Upper lobe of right lung (tissue), 1 donor: ENCODE measurements around the gene FCRL3. TPM values are rescaled to one million over a fixed set of nuclear protein-coding genes. Genes with fewer than 3 reads are reported as not detected.

Experiments
- ATAC-seq: fragments of 200-7000 bp; cut with Tn5 transposase; one replicate; pipeline ENCODE4 v1.9.1; 2020; ENCODE audit warnings: mild to moderate bottlenecking, moderate library complexity
- DNase-seq: peaks from one replicate; pipeline ENCODE4 v3.0.0-alpha.2; 2020
- H3K27ac ChIP-seq: fragments of 200-600 bp; one replicate; pipeline ENCODE4 v1.8.0; 2022
- H3K27me3 ChIP-seq: fragments of 200-600 bp; one replicate; pipeline ENCODE4 v1.8.0; 2022; ENCODE audit warnings: mild to moderate bottlenecking
- H3K36me3 ChIP-seq: fragments of 200-600 bp; one replicate; pipeline ENCODE4 v1.8.0; 2022
- H3K4me1 ChIP-seq: fragments of 200-600 bp; one replicate; pipeline ENCODE4 v1.8.0; 2022
- H3K4me3 ChIP-seq: fragments of 200-600 bp; one replicate; pipeline ENCODE4 v1.8.0; 2022; ENCODE audit warnings: mild to moderate bottlenecking
- H3K9me3 ChIP-seq: fragments of 200-600 bp; one replicate; pipeline ENCODE4 v1.8.0; 2022
- intact Hi-C: fragments of 100-400 bp; cut with DNase I; formaldehyde crosslinking; loops from one replicate; pipeline ENCODE4 v1.11.0; 2022
- total RNA-seq: library from RNA; stranded (reverse); fragmentation: NEBNext Ultra II Directional; extraction: Animal tissue kit (Norgen Biotek cat#: 25700); gene quantifications from one replicate; pipeline ENCODE4 v1.2.1, GENCODE V29; 2021
- TF ChIP-seq, protein P1 (sequence below): fragments of 200-600 bp; IDR thresholded peaks from one replicate; pipeline ENCODE4 v1.8.0; 2022; ENCODE audit warnings: antibody characterized with exemption
- donor health status: DM: no; HTN: yes; CAD: no; lungs with severe emphysema.

Gene FCRL3
- total RNA-seq, 1 donor from 2014 or later = 0.67 TPM

DNA sequence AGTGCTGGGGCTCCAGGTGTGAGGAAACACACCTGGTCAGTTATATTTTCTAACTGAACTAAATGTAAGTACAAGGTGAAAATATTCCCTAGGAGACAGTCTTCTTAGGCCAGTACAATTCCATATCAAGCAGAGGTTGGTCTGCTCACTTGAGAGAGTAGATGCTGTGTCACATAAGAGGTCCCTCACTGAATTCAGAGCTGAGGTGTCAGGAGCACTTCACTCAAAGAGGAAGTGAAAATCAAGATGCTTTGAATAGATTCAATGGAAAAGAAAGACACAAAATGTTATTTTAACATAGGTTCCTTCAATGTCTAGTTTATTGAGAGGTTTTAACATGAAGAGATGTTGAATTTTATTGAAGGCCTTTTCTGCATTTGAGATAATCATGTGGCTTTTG, 4.3 kb upstream of the FCRL3 start:
- ATAC-seq (no peak), DNase-seq (no peak)
- Histone ChIP-seq H3K36me3 (no peaks in the 10 kb centered on the region), H3K4me3 (no peak overlapping the region), H3K27me3 (no peaks in the 10 kb centered on the region), H3K9me3 (no peaks in the 10 kb centered on the region), H3K27ac (no peak overlapping the region), H3K4me1 (no peaks in the 10 kb centered on the region)
- TF ChIP-seq, protein P1, sequence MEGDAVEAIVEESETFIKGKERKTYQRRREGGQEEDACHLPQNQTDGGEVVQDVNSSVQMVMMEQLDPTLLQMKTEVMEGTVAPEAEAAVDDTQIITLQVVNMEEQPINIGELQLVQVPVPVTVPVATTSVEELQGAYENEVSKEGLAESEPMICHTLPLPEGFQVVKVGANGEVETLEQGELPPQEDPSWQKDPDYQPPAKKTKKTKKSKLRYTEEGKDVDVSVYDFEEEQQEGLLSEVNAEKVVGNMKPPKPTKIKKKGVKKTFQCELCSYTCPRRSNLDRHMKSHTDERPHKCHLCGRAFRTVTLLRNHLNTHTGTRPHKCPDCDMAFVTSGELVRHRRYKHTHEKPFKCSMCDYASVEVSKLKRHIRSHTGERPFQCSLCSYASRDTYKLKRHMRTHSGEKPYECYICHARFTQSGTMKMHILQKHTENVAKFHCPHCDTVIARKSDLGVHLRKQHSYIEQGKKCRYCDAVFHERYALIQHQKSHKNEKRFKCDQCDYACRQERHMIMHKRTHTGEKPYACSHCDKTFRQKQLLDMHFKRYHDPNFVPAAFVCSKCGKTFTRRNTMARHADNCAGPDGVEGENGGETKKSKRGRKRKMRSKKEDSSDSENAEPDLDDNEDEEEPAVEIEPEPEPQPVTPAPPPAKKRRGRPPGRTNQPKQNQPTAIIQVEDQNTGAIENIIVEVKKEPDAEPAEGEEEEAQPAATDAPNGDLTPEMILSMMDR = no peak
- intact Hi-C loops = no loop called here

DNA sequence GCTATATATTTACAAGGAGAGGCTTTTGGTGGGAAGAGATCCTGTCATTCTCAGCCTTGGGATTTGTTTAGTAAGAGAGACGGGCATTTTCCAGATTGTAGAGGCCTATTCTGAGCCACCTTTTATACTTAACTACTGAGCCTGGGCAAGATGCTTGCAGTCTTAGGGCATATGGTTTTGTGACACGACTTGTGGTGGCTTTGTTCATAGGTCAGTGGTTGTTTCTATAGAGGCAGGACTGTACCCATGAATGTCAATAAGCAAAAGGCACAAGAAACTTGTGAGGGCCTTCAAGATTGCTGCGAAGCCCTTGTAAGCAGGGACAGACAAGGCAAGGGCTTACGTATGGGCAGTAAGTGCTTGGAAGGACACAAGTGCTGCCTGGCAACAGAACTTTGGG, 3.4 kb upstream of the FCRL3 start:
- TF ChIP-seq, protein P1 = no peak
- Histone ChIP-seq H3K4me3 (no peak overlapping the region), H3K4me1 (no peaks in the 10 kb centered on the region), H3K36me3 (no peaks in the 10 kb centered on the region), H3K27ac (no peak overlapping the region), H3K27me3 (peaks cover 7% of the 10 kb centered on the region), H3K9me3 (no peaks in the 10 kb centered on the region)
- ATAC-seq (no peak), DNase-seq (no peak)
- intact Hi-C loops = no loop called here

DNA sequence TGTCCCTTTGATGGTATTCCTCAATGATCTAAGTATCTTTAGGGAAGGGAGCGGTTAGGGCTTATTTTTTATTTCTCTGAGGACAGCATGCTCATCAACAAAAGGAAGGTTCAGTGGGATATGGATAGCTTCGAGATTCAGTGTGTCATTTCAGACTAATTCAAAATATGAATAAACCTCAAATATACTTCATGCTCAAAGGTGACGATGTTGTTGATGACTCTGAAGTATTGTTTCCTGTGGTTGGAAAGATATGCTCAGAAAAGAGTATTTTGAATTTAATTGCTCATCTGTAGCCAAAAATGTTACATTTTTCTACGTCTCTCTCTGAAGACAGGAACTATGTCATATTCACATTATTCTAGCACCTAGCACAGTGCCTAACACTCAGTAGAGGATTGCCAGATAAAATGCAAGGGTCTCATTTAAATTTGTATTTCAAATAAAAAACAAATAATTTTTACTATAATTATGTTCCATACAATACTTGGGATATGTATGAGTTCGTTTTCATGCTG, 1.8 kb upstream of the FCRL3 start:
- H3K9me3 ChIP-seq = no peaks in the 10 kb centered on the region
- peaks cover 23% of the 10 kb centered on the region for H3K27me3 ChIP-seq
- DNase-seq (no peak), ATAC-seq (no peak)
- no peak overlapping the region for H3K4me3 ChIP-seq
- no peak overlapping the region for H3K27ac ChIP-seq
- TF ChIP-seq, protein P1 = no peak
- no peaks in the 10 kb centered on the region for H3K4me1 ChIP-seq
- intact Hi-C loops = no loop called here
- no peaks in the 10 kb centered on the region for H3K36me3 ChIP-seq

DNA sequence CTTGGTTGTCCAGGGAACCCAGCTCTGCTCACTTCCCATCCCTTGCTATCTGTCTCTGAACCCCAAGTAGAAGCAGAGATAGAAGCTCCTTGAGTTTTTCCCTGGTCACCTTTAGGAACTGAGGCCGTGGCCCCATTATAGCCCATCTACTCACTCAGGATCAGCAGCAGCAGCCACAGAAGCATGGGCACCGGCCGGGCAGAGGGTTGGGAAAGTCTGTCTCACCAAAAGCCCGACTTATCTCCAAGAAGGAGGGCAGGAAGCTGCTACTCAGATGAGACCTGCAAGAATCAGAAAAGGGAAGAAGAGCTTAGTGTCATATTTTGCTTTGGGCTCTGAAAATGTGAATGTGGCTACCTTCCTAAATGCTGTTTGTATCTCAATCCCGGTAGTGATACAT, 264 bp downstream of the FCRL3 start:
- H3K27ac ChIP-seq = no peak overlapping the region
- H3K4me1 ChIP-seq = no peaks in the 10 kb centered on the region

DNA sequence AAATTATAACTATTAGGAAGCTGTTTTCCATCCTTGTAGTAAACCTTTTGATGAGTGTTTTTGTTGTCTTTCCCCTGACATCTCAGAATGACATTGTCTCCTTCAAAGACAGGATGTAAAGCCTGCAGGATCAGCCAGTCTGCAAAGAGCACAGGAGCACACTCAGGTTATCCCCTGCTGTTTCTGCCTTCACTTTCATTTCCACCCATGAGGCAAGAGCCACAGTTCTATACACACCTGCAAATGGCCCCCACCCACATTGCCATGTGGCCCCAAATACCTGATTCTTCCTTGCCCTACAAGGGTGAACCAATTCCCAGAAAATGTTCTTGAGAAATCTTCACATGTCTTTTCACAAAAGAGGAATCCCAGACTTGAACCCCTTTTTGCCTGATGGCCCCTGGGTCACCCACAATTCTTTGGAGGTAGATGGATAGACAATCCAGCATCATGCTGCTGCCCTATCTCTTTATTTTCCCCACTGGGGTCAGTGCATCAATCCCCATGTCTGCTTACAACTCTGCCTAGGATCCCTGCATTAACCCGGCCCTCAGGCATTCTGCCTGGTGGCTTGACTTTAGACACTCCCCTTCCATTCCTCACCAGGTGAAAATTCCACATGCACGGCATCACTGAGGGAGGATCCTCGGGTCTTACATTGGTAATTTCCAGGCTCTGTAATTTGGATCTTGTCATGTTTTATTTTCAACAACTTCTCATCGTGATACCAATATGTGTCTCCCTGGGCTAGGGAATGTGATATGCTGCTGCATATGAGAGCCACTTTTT, 2.6 kb downstream of the FCRL3 start:
- DNase-seq (no peak), ATAC-seq (no peak)
- TF ChIP-seq, protein P1 = no peak
- Histone ChIP-seq H3K4me1 (no peaks in the 10 kb centered on the region), H3K36me3 (no peaks in the 10 kb centered on the region), H3K27ac (no peak overlapping the region), H3K4me3 (no peak overlapping the region), H3K27me3 (peaks cover 23% of the 10 kb centered on the region), H3K9me3 (no peaks in the 10 kb centered on the region)
- intact Hi-C loops = no loop called here

More for the DNA sequence above, 264 bp downstream of the FCRL3 start:
- intact Hi-C loops = no loop called here
- no peaks in the 10 kb centered on the region for H3K9me3 ChIP-seq
- TF ChIP-seq, protein P1 = no peak
- H3K4me3 ChIP-seq = no peak overlapping the region
- ATAC-seq = no peak
- no peak for DNase-seq
- H3K27me3 ChIP-seq = peaks cover 23% of the 10 kb centered on the region
- no peaks in the 10 kb centered on the region for H3K36me3 ChIP-seq
